CD14-positive monocyte (primary cell): ENCODE results near the gene ANKRD27. TPM values are rescaled to one million over a fixed set of nuclear protein-coding genes. Genes with fewer than 3 reads are reported as not detected.

Experiments used
- DNase-seq, 3 donors: peaks; one replicate each; pipeline ENCODE4 v3.0.0-alpha.2; 2011 to 2022
- H2AFZ ChIP-seq: 2 replicates; pipeline ENCODE4 v1.6.0; 2012; ENCODE audit warnings: mild to moderate bottlenecking, low read depth, low read length, inconsistent platforms; ENCODE audit not compliant: insufficient read depth, poor library complexity, severe bottlenecking
- H3K27ac ChIP-seq, 2 donors: 1 replicate in 1 of 2; 2 replicates in 1 of 2; pipeline ENCODE4 v1.5.1; 2012 to 2013; ENCODE audit warnings: low read length in 2 of 2, control low read depth in 1 of 2, inconsistent platforms in 1 of 2, low read depth in 1 of 2, mild to moderate bottlenecking in 1 of 2
- H3K27me3 ChIP-seq, 2 donors: one replicate each; pipeline versions ENCODE4 v1.6.0 to v1.6.1; 2011 to 2013; ENCODE audit warnings: low read length in 2 of 2; ENCODE audit not compliant: control insufficient read depth in 2 of 2, insufficient read depth in 2 of 2
- H3K36me3 ChIP-seq, 2 donors: replicated peaks in 1 of 2; 1 replicate in 1 of 2; 2 replicates in 1 of 2; pipeline versions ENCODE4 v1.5.1 to v1.6.1; 2012 to 2013; ENCODE audit warnings: low read length in 2 of 2, control low read depth in 1 of 2, inconsistent platforms in 1 of 2, mild to moderate bottlenecking in 1 of 2; ENCODE audit not compliant: insufficient read depth in 2 of 2, control insufficient read depth in 1 of 2
- H3K4me1 ChIP-seq, 2 donors: 1 replicate in 1 of 2; 2 replicates in 1 of 2; pipeline versions ENCODE4 v1.5.1 to v1.6.1; 2012 to 2013; ENCODE audit warnings: low read length in 2 of 2, control low read depth in 1 of 2, inconsistent platforms in 1 of 2, mild to moderate bottlenecking in 1 of 2, moderate library complexity in 1 of 2; ENCODE audit not compliant: insufficient read depth in 2 of 2, control insufficient read depth in 1 of 2
- H3K4me2 ChIP-seq: replicated peaks from 2 replicates; pipeline ENCODE3; 2012; ENCODE audit warnings: low read length, moderate library complexity, mild to moderate bottlenecking; ENCODE audit not compliant: poor library complexity, severe bottlenecking; ENCODE audit errors: extremely low read depth
- H3K4me3 ChIP-seq, 3 experiments: fragments of 200-600 bp in 1 of 3; sonication (generic) in 1 of 3; replicated peaks in 1 of 3; 1 replicate in 2 of 3; 2 replicates in 1 of 3; pipeline ENCODE4 v1.5.1; 2011 to 2013; ENCODE audit warnings: low read length in 3 of 3, mild to moderate bottlenecking in 3 of 3, control low read depth in 2 of 3, low read depth in 2 of 3, inconsistent platforms in 1 of 3, moderate library complexity in 1 of 3
- H3K79me2 ChIP-seq: 2 replicates; pipeline ENCODE4 v1.6.0; 2012; ENCODE audit warnings: mild to moderate bottlenecking, control low read depth, inconsistent platforms, low read length, moderate library complexity; ENCODE audit not compliant: insufficient read depth
- H3K9ac ChIP-seq: 2 replicates; pipeline ENCODE4 v1.6.0; 2017; ENCODE audit warnings: low read length, mild to moderate bottlenecking; ENCODE audit not compliant: insufficient read depth, poor library complexity, severe bottlenecking
- H3K9me3 ChIP-seq, 2 donors: replicated peaks in 1 of 2; 1 replicate in 1 of 2; 2 replicates in 1 of 2; pipeline versions ENCODE4 v1.5.1 to v1.6.1; 2012 to 2013; ENCODE audit warnings: low read length in 2 of 2, control low read depth in 1 of 2; ENCODE audit not compliant: control insufficient read depth in 1 of 2, insufficient read depth in 1 of 2
- H4K20me1 ChIP-seq: 2 replicates; pipeline ENCODE4 v1.6.0; 2012; ENCODE audit warnings: mild to moderate bottlenecking, low read length, control low read depth, moderate library complexity; ENCODE audit not compliant: insufficient read depth
- H3K27ac Mint-ChIP-seq, 7 donors: one replicate each; pipeline ENCODE4 v1.8.0; 2020; ENCODE audit warnings: mild to moderate bottlenecking in 7 of 7, mixed read lengths in 7 of 7, moderate library complexity in 6 of 7, inconsistent platforms in 2 of 7
- H3K27me3 Mint-ChIP-seq, 3 donors: one replicate each; pipeline ENCODE4 v1.8.0; 2021 to 2022; ENCODE audit warnings: low read depth in 3 of 3, mild to moderate bottlenecking in 3 of 3, mixed read lengths in 3 of 3, moderate library complexity in 3 of 3, inconsistent platforms in 1 of 3
- H3K36me3 Mint-ChIP-seq, 2 donors: one replicate each; pipeline ENCODE4 v1.8.0; 2020; ENCODE audit warnings: mixed read lengths in 2 of 2, inconsistent platforms in 1 of 2, mild to moderate bottlenecking in 1 of 2
- H3K4me1 Mint-ChIP-seq: one replicate; pipeline ENCODE4 v1.8.0; 2020; ENCODE audit warnings: mild to moderate bottlenecking, mixed read lengths
- H3K4me3 Mint-ChIP-seq, 2 donors: one replicate each; pipeline ENCODE4 v1.8.0; 2020; ENCODE audit warnings: mild to moderate bottlenecking in 2 of 2, mixed read lengths in 2 of 2, moderate library complexity in 1 of 2
- H3K9me3 Mint-ChIP-seq, 7 donors: one replicate each; pipeline ENCODE4 v1.8.0; 2020 to 2022; ENCODE audit warnings: mixed read lengths in 7 of 7, mild to moderate bottlenecking in 6 of 7, moderate library complexity in 6 of 7, inconsistent platforms in 2 of 7
- CTCF ChIP-seq: fragments of 200-600 bp; IDR thresholded peaks from one replicate; pipeline ENCODE4 v1.8.0; 2022; ENCODE audit warnings: antibody characterized with exemption, mild to moderate bottlenecking
- WGBS: methylation state at CpG from one replicate; pipeline ENCODE4 v1.1.5; 2013; ENCODE audit warnings: missing lambda C conversion rate; ENCODE audit not compliant: insufficient coverage; 5-methylcytosine and 5-hydroxymethylcytosine counted together
- intact Hi-C, 2 donors: fragments of 100-400 bp; cut with micrococcal nuclease; formaldehyde crosslinking; loops; one replicate each; pipeline versions ENCODE4 v1.15.0 to v1.15.1; 2023
- polyA plus RNA-seq, 3 donors: library from polyadenylated mRNA; depleted of rRNA in 1 of 3; unstranded in 2 of 3; stranded (reverse) in 1 of 3; fragments of 300-500 nt in 2 of 3; fragments of >200 nt in 1 of 3; fragmentation: Illumina TruSeq in 2 of 3; gene quantifications; 1 replicate in 2 of 3; 2 replicates in 1 of 3; pipeline ENCODE4 v1.2.3, GENCODE V29; 2012 to 2021

Gene ANKRD27
- polyA plus RNA-seq, 3 donors = 8.7 to 17.5 (median 14.5) TPM

GRCh38 chr19:32646556-32646955, 28.4 kb downstream of the ANKRD27 start:
- H3K4me3 ChIP-seq = no peak overlapping the region
- H3K9me3 Mint-ChIP-seq = no peaks in the 10 kb centered on the region
- H3K79me2 ChIP-seq = no peaks in the 10 kb centered on the region
- no peak overlapping the region for H3K4me2 ChIP-seq
- intact Hi-C loops = no loop called here
- peaks cover 1% of the 10 kb centered on the region for H3K4me1 Mint-ChIP-seq
- H3K9ac ChIP-seq = no peak overlapping the region
- H3K27ac Mint-ChIP-seq = peak overlapping the region in 1 of 7 donors; percentile 43
- H3K36me3 ChIP-seq = peaks cover 70 to 75% of the 10 kb centered on the region in 2 donors
- no peak for TF ChIP-seq CTCF
- H3K27me3 Mint-ChIP-seq = peaks cover 0 to 5% (median 0%) of the 10 kb centered on the region in 3 donors
- no peak overlapping the region for H3K27ac ChIP-seq
- no peak for DNase-seq
- no peaks in the 10 kb centered on the region for H3K27me3 ChIP-seq
- H3K36me3 Mint-ChIP-seq = peaks cover 69 to 79% of the 10 kb centered on the region in 2 donors
- H3K4me1 ChIP-seq = no peaks in the 10 kb centered on the region
- WGBS = 92% methylated on average over 3 of the region's 6 CpGs
- no peaks in the 10 kb centered on the region for H3K9me3 ChIP-seq
- no peak overlapping the region for H2AFZ ChIP-seq
- no peaks in the 10 kb centered on the region for H4K20me1 ChIP-seq
- H3K4me3 Mint-ChIP-seq = no peak overlapping the region

DNA sequence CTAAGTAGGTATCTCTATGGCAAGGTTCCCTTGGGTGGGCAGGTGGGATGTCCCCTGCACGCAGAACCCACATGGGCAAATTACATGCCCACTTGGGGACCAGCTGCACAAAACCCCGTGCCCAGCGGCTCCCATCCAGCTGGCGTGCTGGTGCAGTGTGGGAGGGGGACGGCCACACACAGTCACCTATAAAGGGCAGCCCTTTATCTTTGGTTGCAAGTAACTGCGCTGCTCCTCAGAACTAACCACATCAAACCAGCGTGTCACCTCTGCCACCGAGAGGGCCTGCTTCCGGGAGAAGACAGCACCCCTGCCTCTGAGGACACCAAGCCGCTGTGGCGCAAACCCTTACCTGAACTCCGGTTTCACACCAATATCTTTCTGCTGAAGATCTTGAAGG, 32.2 kb downstream of the ANKRD27 start:
- Histone ChIP-seq H4K20me1 (no peaks in the 10 kb centered on the region), H3K4me1 (no peaks in the 10 kb centered on the region), H3K27ac (no peak overlapping the region), H3K9me3 (no peaks in the 10 kb centered on the region), H3K4me3 (no peak overlapping the region), H3K36me3 (peaks cover 81 to 88% of the 10 kb centered on the region in 2 donors), H3K79me2 (no peaks in the 10 kb centered on the region), H3K4me2 (no peak overlapping the region), H3K27me3 (no peaks in the 10 kb centered on the region), H3K9ac (no peak overlapping the region), H2AFZ (no peak overlapping the region)
- Mint-ChIP-seq H3K27ac (no peak overlapping the region), H3K36me3 (peaks cover 79 to 87% of the 10 kb centered on the region in 2 donors), H3K9me3 (no peaks in the 10 kb centered on the region), H3K4me3 (no peak overlapping the region), H3K4me1 (no peaks in the 10 kb centered on the region), H3K27me3 (peaks cover 0 to 3% (median 0%) of the 10 kb centered on the region in 3 donors)
- intact Hi-C loops = no loop called here
- DNase-seq = no peak
- TF ChIP-seq CTCF = no peak
- 98% methylated on average over 5 of the region's 12 CpGs for WGBS
